GM12878 (cell line): Measurements from ENCODE around the gene CPA2. TPM values are rescaled to one million over a fixed set of nuclear protein-coding genes. Genes with fewer than 3 reads are reported as not detected.

Experiments
- ATAC-seq: fragments of 200-7000 bp; cut with Tn5 transposase; 3 replicates; pipeline ENCODE4 v1.9.1; 2020; ENCODE audit warnings: mild to moderate bottlenecking, moderate library complexity
- BruUV-seq: library from RNA; stranded (reverse); fragments of 400-500 nt; replicated peaks from 2 replicates; lab custom pipeline; 2021; lab: Mats Ljungman, UMichigan
- CTCF ChIA-PET: fragments of 300-600 bp; sonication (Branson Sonifier 250); formaldehyde crosslinking; extraction: SDS; loops from one replicate; lab custom pipeline; 2021; ENCODE audit warnings: inconsistent platforms; lab: Yijun Ruan, JAX
- POLR2A ChIA-PET: fragments of 350-600 bp; formaldehyde crosslinking; extraction: SDS; loops from one replicate; lab custom pipeline; 2021; ENCODE audit warnings: inconsistent platforms; lab: Charles Lee
- RAD21 ChIA-PET: fragments of 300-600 bp; sonication (Branson Sonifier 250); formaldehyde crosslinking; loops from one replicate; lab custom pipeline; 2023; ENCODE audit warnings: antibody characterized with exemption; ENCODE audit not compliant: unreplicated experiment; lab: Charles Lee
- SMC1A ChIA-PET: fragments of 300-600 bp; sonication (Branson Sonifier 250); formaldehyde crosslinking; loops from one replicate; lab custom pipeline; 2023; ENCODE audit not compliant: unreplicated experiment, uncharacterized antibody; lab: Charles Lee
- DNase-seq: peaks from one replicate; pipeline ENCODE4 v3.0.0-alpha.2; 2011; ENCODE audit warnings: low read depth, low spot score
- FAIRE-seq: peaks from 3 replicates; lab custom pipeline; 2011; peaks lifted over from hg19 to GRCh38; lab: Jason Lieb, UNC
- H2AFZ ChIP-seq: 2 replicates; pipeline ENCODE4 v1.6.0; 2011; ENCODE audit warnings: low read depth, low read length, control low read depth; ENCODE audit not compliant: control insufficient read depth
- H3K27ac ChIP-seq: 2 replicates; pipeline ENCODE4 v1.5.1; 2011; ENCODE audit warnings: control low read depth; ENCODE audit not compliant: control insufficient read depth, insufficient read depth
- H3K27me3 ChIP-seq, 2 experiments: replicated peaks in 1 of 2; 2 replicates each; pipeline versions ENCODE4 v1.6.0 to v1.6.1; 2011; ENCODE audit warnings: low read length in 1 of 2; ENCODE audit not compliant: control insufficient read depth in 2 of 2, insufficient read depth in 2 of 2
- H3K36me3 ChIP-seq, 2 experiments: 2 replicates each; pipeline ENCODE4 v1.5.1; 2011; ENCODE audit warnings: low read length in 1 of 2; ENCODE audit not compliant: control insufficient read depth in 2 of 2, insufficient read depth in 2 of 2
- H3K4me1 ChIP-seq: 2 replicates; pipeline ENCODE4 v1.6.1; 2011; ENCODE audit warnings: mild to moderate bottlenecking, low read length, moderate library complexity, mixed read lengths; ENCODE audit not compliant: control insufficient read depth, insufficient read depth
- H3K4me2 ChIP-seq: 2 replicates; pipeline ENCODE4 v1.6.0; 2011; ENCODE audit warnings: control low read depth; ENCODE audit not compliant: control insufficient read depth, insufficient read depth
- H3K4me3 ChIP-seq: fragments of 200-600 bp; sonication (generic); 2 replicates; pipeline ENCODE4 v1.5.1; 2016
- H3K79me2 ChIP-seq: 2 replicates; pipeline ENCODE4 v1.6.0; 2011; ENCODE audit warnings: low read length; ENCODE audit not compliant: control insufficient read depth, insufficient read depth
- H3K9ac ChIP-seq: 2 replicates; pipeline ENCODE4 v1.8.0; 2011; ENCODE audit warnings: low read length, control low read depth, mixed read lengths; ENCODE audit not compliant: control insufficient read depth, insufficient read depth
- H3K9me3 ChIP-seq: replicated peaks from 3 replicates; pipeline ENCODE4 v1.5.1; 2011; ENCODE audit warnings: mild to moderate bottlenecking, low read length; ENCODE audit not compliant: control insufficient read depth, insufficient read depth
- H4K20me1 ChIP-seq: 2 replicates; pipeline ENCODE4 v1.6.0; 2011; ENCODE audit not compliant: control insufficient read depth, insufficient read depth
- BHLHE40 ChIP-seq, 2 experiments: fragments of 450-650 bp in 1 of 2; IDR thresholded peaks; 2 replicates each; pipeline ENCODE4 v1.6.1; 2011 to 2017; ENCODE audit warnings: low read depth in 2 of 2, borderline replicate concordance in 1 of 2, improper control_type of control experiment in 1 of 2, low read length in 1 of 2, mild to moderate bottlenecking in 1 of 2
- CHD1 ChIP-seq: IDR thresholded peaks from 2 replicates; pipeline ENCODE4 v1.6.1; 2012; ENCODE audit warnings: low read depth, low read length, improper control_type of control experiment
- CHD4 ChIP-seq: fragments of 200-600 bp; sonication (generic); IDR thresholded peaks from 2 replicates; pipeline ENCODE4 v1.6.1; 2016; ENCODE audit warnings: mild to moderate bottlenecking
- CTCF ChIP-seq, 3 experiments: IDR thresholded peaks in 2 of 3; conservative IDR thresholded peaks in 1 of 3; 2 replicates each; pipeline ENCODE4 v1.5.1; 2011; ENCODE audit warnings: low read depth in 3 of 3, low read length in 3 of 3, mild to moderate bottlenecking in 3 of 3, control low read depth in 2 of 3, moderate library complexity in 2 of 3, inconsistent platforms in 1 of 3, mixed read lengths in 1 of 3; ENCODE audit not compliant: control insufficient read depth in 2 of 3, insufficient read depth in 1 of 3; ENCODE audit errors: extremely low read depth in 1 of 3
- KAT2A ChIP-seq: conservative IDR thresholded peaks from 2 replicates; pipeline ENCODE4 v1.6.1; 2011; ENCODE audit warnings: low read depth, low read length; ENCODE audit not compliant: control insufficient read depth
- NRF1 ChIP-seq: conservative IDR thresholded peaks from 2 replicates; pipeline ENCODE4 v1.6.1; 2011; ENCODE audit warnings: mild to moderate bottlenecking, low read depth, low read length, improper control_type of control experiment
- RELB ChIP-seq: fragments of 450-650 bp; IDR thresholded peaks from 2 replicates; pipeline ENCODE4 v1.6.1; 2017; ENCODE audit warnings: low read depth, mild to moderate bottlenecking, moderate library complexity
- SMAD1 ChIP-seq: fragments of 450-650 bp; IDR thresholded peaks from 2 replicates; pipeline ENCODE4 v1.6.1; 2018; ENCODE audit warnings: mild to moderate bottlenecking, low read depth; ENCODE audit not compliant: partially characterized antibody
- STAT1 ChIP-seq: fragments of 450-650 bp; conservative IDR thresholded peaks from 2 replicates; pipeline ENCODE4 v1.6.1; 2014; ENCODE audit warnings: antibody characterized with exemption, mild to moderate bottlenecking
- STAT3 ChIP-seq: IDR thresholded peaks from 2 replicates; pipeline ENCODE4 v1.6.1; 2011; ENCODE audit warnings: low read depth, low read length, improper control_type of control experiment
- SUZ12 ChIP-seq: fragments of 200-600 bp; sonication (generic); IDR thresholded peaks from one replicate; pipeline ENCODE4 v1.6.1; 2018; ENCODE audit warnings: antibody characterized with exemption, mild to moderate bottlenecking; ENCODE audit not compliant: unreplicated experiment
- USF2 ChIP-seq: IDR thresholded peaks from 2 replicates; pipeline ENCODE4 v1.6.1; 2011; ENCODE audit warnings: low read depth, low read length, improper control_type of control experiment, borderline replicate concordance
- WGBS: methylation state at CpG from one replicate; pipeline ENCODE4 v1.1.6; 2016; ENCODE audit warnings: low lambda C conversion rate; ENCODE audit not compliant: insufficient replicate concordance, insufficient coverage; ENCODE audit errors: missing lambda C conversion rate; 5-methylcytosine and 5-hydroxymethylcytosine counted together
- in situ Hi-C: fragments of 300-500 bp; cut with MboI; formaldehyde crosslinking; loops from 9 replicates; pipeline ENCODE4 v1.14.3; 2018; ENCODE audit warnings: mixed read lengths
- intact Hi-C: fragments of 100-400 bp; cut with micrococcal nuclease; formaldehyde crosslinking; loops from one replicate; pipeline ENCODE4 v1.14.2; 2022; ENCODE audit not compliant: unreplicated experiment
- polyA plus RNA-seq, 11 experiments: library from polyadenylated mRNA; depleted of rRNA in 4 of 11; unstranded in 6 of 11; stranded (reverse) in 5 of 11; fragments of >200 nt; fragmentation: Nextera tagmentation in 4 of 11; fragmentation: Illumina TruSeq in 1 of 11; extraction: Ambion mirVana in 4 of 11; extraction: Trizol in 1 of 11; gene quantifications; 1 replicate in 1 of 11; 2 replicates in 10 of 11; pipeline versions ENCODE4 v1.2.1 to v1.2.3, GENCODE V29; 2011 to 2016; ENCODE audit warnings: inconsistent platforms in 2 of 11, missing spikeins in 2 of 11, low read depth in 1 of 11
- total RNA-seq, 4 experiments: library from RNA; depleted of rRNA in 3 of 4; stranded (reverse); fragments of >200 nt in 3 of 4; fragmentation: Illumina TruSeq in 1 of 4; extraction: Trizol in 1 of 4; gene quantifications; 2 replicates each; pipeline versions ENCODE4 v1.2.1 to v1.2.3, GENCODE V29; 2013 to 2021

CPA2 gene
- total and polyA plus RNA-seq, 10 of the 15 experiments (the other 5 are each of a cell fraction or from before 2014, with no cell fraction given), result 0.04 to 1.9 TPM; not detected in 8

- 77% methylated on average over 11 of the region's 11 CpGs for WGBS
- no TSS peak for BruUV-seq
- H3K9me3 ChIP-seq, result no peaks in the 10 kb centered on the region
- no peak for DNase-seq
- no peak overlapping the region for H3K27ac ChIP-seq
- ChIA-PET SMC1A (no interaction called here), POLR2A (no interaction called here)
- FAIRE-seq, result no peak
- no peak for TF ChIP-seq KAT2A
- TF ChIP-seq CHD1, result no peak
- TF ChIP-seq STAT1, result no peak
- no peak for TF ChIP-seq USF2
- no peak for TF ChIP-seq CHD4
- TF ChIP-seq, all 136 proteins: peak for 0
- Histone ChIP-seq H3K4me2 (no peak overlapping the region), H2AFZ (no peak overlapping the region), H3K79me2 (no peaks in the 10 kb centered on the region), H3K36me3 (no peaks in the 10 kb centered on the region), H4K20me1 (no peaks in the 10 kb centered on the region), H3K4me3 (no peak overlapping the region), H3K9ac (no peak overlapping the region), H3K4me1 (no peaks in the 10 kb centered on the region), H3K27me3 (peaks cover 0 to 4% of the 10 kb centered on the region in 2 experiments; a peak in 1 of 4 replicates)
- in situ Hi-C loops (no loop called here), intact Hi-C loops (loop anchor here (10.0 kb wide), 1 partner anchor 60 kb away; no protein-coding TSS in a partner anchor)
- RAD21 ChIA-PET, result no interaction called here
- no peak for ATAC-seq
- CTCF ChIA-PET, result no interaction called here
Observed at GRCh38 chr7:130274983-130275591, 8.4 kb downstream of the CPA2 start.

GRCh38 chr7:130275826-130276297 lies 9.2 kb downstream of the CPA2 start:
- no peak for ATAC-seq
- no peak for DNase-seq
- no peak overlapping the region for H3K27ac ChIP-seq
- intact Hi-C loops, result loop anchor here (10.0 kb wide), 1 partner anchor 61 kb away; no protein-coding TSS in a partner anchor
- no peaks in the 10 kb centered on the region for H3K36me3 ChIP-seq
- no peaks in the 10 kb centered on the region for H3K4me1 ChIP-seq
- SMC1A ChIA-PET, result no interaction called here
- H2AFZ ChIP-seq, result no peak overlapping the region
- RAD21 ChIA-PET, result no interaction called here
- CTCF ChIA-PET, result no interaction called here
- no peaks in the 10 kb centered on the region for H4K20me1 ChIP-seq
- no peak overlapping the region for H3K4me3 ChIP-seq
- H3K9ac ChIP-seq, result no peak overlapping the region
- no peak for FAIRE-seq
- no peak overlapping the region for H3K4me2 ChIP-seq
- in situ Hi-C loops, result no loop called here
- no peaks in the 10 kb centered on the region for H3K79me2 ChIP-seq
- H3K9me3 ChIP-seq, result no peaks in the 10 kb centered on the region
- no TSS peak for BruUV-seq
- WGBS, result 70% methylated on average over 5 of the region's 5 CpGs
- peaks cover 0 to 4% of the 10 kb centered on the region in 2 experiments; a peak in 1 of 4 replicates for H3K27me3 ChIP-seq
- POLR2A ChIA-PET, result no interaction called here
- TF ChIP-seq NRF1, result no peak
- no peak for TF ChIP-seq BHLHE40 (IDR thresholded peaks at IDR 0.05; ENCODE audit: borderline replicate concordance in 1 of 2, low read depth in 2 of 2, low read length in 1 of 2)
- no peak for TF ChIP-seq RELB
- TF ChIP-seq SUZ12, result no peak
- TF ChIP-seq STAT3, result no peak
- TF ChIP-seq SMAD1, result no peak
- no peak for TF ChIP-seq CTCF (IDR thresholded peaks at IDR 0.05 in 2 of 3, conservative IDR thresholded peaks at IDR 0.05 in 1 of 3; ENCODE audit: control insufficient read depth in 2 of 3, extremely low read depth in 1 of 3, insufficient read depth in 1 of 3, low read depth in 3 of 3, low read length in 3 of 3)
